Measurements from ENCODE around the gene PRODH.
"Not testable (repeated sequence)": the region's sequence is repeated elsewhere in the genome, so short reads cannot be mapped to it uniquely, and the experiment has no call there.

The PRODH gene

DNA sequence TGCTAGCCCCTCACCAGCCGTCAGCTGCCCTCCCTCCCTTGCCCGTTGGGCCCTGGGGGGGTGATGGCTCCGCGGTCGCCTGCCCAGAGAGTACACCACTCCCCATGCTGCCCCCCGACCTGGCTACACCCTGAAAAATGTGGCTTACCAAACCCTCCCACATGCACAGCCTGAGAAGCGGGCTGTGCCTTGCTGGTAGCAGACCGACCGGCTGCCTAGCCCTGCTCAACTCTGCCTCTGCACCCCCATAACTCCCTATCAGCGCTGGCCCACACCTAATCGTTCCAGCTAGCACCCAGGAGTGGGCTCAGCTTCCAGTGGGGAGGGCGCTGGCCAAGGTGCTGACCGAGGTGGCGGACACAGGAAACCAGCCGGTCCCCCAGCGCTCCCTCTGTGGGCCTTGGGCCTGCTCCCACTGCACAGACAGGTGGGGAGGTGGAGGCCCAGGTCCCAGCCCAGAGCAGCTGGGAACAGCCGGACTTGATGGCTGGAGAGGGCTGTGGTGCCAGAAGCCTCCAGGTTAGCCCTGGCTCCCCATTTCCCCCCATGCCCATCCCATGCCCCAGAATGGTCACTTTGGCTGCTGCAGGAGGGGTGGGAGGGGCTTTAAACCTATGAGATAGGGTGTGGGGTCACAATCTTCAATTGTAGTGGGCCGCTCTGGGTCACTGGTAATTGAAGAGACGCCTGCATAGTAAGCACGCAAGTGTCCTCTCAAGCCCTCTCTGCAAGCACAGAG lies 32.1 kb upstream of the PRODH start:
- DNase-seq = no peak

DNA sequence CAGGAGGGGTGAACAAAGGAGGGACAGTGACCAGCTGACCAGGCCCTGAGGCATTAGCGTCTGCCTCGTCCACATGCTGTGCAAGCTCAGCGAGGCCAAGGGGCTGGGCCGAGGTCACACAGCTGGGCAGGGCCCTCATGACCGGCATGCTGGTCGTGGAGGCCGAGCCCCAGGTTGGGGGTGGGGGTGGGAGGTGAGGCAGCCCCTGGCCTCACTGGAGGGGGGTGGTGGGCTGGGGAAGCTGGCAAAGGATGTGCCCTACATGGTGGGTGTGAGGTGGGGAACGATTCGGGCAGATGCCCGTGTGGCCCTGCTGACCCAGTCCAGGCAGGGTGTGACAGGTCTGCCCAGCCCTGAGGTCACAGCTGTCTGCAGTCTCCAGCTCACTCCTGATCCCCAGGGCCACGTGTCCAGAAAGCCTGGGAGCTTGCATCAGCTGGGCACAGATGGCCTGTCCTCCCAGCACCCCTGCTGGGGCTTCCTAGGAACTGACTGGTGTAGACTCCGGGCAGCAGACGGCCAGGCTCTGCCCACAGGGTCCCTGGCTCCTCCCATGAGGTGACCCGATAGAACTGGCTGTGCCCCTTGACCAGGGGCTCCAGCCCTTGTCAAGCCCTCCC lies 31.4 kb upstream of the PRODH start:
- peak in 1 of 2 experiments; percentile 11 for DNase-seq

GRCh38 chr22:18966748-18967147 lies 30.7 kb upstream of the PRODH start:
- DNase-seq = no peak

GRCh38 chr22:18965526-18966421 lies 29.7 kb upstream of the PRODH start:
- no peak for DNase-seq

- DNase-seq = not testable (repeated sequence)
These were observed 28.6 kb upstream of the PRODH start for GRCh38 chr22:18964501-18965265.

DNA sequence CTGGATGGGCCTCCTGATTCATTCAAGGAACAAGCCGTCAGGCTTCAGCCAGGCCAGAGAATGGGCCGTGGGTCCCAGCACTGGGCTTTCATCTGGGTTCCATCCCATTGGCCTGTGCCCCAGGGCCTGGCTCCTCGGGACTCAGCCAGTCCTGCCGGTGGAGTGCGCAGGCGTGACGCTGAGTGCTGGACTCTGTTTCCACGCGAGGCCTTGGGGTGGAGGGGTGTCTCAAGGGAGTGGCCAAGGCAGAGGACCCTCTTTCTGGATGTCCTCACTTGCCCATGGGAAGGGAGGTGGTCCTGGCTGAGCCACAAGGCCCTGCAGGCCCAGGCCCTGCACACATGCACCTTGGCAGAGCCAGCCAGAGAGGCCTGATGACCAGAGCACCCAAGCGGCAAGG lies 28.0 kb upstream of the PRODH start:
- DNase-seq = not testable (repeated sequence)

- no peak for DNase-seq
These were observed 26.2 kb upstream of the PRODH start for GRCh38 chr22:18962308-18962635.

DNA sequence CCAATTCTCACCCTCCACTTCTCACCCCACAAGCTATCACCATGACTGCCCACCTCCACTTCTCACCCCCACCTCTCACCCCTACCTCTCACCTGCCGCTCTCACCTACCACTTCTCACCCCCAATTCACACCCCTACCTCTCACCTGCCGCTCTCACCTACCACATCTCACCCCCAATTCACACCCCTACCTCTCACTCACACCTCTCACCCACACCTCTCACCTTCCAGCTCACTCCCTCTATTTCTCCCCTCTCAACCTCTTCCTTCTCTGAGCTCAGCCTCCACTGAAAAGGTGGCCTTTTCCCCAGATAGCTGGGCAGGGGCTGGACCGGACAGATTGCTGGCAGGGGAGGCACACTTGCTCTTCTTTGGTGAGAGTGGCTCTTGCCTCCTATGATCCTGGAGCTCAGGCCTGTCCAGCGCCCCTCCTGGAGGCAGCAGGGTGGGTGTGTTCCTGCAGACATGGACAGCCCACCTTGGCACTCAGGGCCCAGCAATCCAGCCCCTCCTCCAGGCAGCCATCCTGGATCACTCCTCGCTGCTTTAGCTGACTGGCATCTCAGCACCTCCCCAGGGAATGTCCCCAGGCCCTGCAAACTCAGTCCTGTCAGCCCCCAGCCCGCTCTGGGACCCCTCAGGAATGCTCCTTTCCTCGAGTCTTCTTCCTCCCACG lies 25.7 kb upstream of the PRODH start:
- DNase-seq = not testable (repeated sequence)

DNA sequence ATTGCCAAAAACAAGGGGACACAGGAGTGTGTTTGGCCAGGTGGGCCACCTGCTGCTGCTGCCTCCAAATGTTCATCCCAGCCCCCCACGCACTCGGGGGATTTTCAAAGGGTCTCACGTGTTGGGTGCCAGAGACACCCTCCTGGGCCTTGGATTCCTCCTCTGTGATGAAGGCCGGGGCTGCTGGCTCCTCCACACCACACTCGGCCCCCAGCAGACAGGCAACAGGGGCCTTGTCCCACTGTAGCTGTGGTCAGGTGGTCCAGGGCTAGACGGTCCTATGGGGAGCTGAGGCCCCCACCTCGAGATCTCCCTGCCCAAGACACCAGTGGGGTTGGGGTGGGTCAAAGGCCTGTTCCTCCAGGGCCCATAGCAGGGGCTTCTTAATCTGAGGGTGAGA lies 25.1 kb upstream of the PRODH start:
- not testable (repeated sequence) for DNase-seq

- not testable (repeated sequence) for DNase-seq
These were observed 24.2 kb upstream of the PRODH start for GRCh38 chr22:18960166-18960820.

DNA sequence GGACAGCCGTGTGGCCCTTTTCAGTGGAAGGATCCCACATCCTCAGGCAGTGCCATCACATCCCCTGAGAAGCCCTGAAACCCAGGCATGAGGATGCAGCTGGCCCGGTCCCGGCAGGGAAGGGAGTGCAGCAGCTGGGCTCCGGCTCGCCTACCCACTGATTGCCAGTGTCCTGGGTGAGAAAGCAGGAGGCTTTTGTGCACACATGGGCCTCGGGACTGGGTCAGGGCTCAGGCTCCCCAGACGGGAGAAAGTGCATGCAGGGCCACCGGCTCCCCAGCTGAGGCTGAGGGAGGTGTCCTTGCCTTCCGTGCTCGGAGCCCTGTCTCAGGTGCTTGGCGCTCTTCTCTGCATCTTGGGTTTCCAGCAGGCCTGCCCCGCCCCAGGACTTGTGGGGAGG lies 23.6 kb upstream of the PRODH start:
- DNase-seq = not testable (repeated sequence)

DNA sequence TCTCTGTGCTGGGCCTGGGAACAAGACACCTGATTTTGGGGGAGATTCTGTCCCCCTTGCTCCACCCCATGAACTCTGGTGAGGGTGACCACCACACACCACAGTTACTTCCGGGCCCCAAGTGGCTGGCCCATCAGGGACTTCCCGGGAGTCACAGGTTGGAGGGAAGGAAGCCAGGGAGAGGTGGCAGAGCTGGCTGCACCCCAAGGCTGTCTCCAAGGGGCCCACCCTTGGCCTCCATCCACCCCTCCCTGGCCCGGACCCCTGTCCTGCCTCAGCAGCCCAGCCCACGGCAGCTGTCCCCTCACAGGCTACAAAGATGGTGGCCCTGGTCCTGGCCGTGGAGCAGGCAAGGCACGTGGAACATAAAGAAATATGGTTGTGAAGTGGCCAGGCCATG lies 23.2 kb upstream of the PRODH start:
- not testable (repeated sequence) for DNase-seq

GRCh38 chr22:18958738-18959137 lies 22.6 kb upstream of the PRODH start:
- DNase-seq = not testable (repeated sequence)

DNA sequence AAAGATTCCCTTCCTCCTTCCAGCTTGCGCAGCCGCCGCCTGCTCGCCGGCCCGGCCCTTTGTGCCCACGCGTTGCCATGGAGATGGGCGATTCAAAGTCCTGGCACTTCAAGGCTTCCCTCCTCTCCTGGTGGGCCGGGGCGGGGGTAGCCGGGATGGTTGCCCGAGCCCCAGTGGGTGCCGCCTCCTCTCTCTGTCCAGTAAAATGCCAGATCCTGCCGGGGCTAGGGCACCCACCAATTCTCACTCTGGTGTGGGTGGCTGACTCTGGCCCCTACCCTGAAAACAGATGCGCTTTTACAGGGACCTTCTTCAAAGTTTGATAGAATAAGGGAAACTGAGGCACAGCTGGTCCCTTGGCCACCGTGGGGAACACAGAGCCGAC lies 22.2 kb upstream of the PRODH start:
- not testable (repeated sequence) for DNase-seq

GRCh38 chr22:18957621-18958320 lies 21.7 kb upstream of the PRODH start:
- not testable (repeated sequence) for DNase-seq

- not testable (repeated sequence) for DNase-seq
These were observed 20.9 kb upstream of the PRODH start for GRCh38 chr22:18956956-18957355.

DNA sequence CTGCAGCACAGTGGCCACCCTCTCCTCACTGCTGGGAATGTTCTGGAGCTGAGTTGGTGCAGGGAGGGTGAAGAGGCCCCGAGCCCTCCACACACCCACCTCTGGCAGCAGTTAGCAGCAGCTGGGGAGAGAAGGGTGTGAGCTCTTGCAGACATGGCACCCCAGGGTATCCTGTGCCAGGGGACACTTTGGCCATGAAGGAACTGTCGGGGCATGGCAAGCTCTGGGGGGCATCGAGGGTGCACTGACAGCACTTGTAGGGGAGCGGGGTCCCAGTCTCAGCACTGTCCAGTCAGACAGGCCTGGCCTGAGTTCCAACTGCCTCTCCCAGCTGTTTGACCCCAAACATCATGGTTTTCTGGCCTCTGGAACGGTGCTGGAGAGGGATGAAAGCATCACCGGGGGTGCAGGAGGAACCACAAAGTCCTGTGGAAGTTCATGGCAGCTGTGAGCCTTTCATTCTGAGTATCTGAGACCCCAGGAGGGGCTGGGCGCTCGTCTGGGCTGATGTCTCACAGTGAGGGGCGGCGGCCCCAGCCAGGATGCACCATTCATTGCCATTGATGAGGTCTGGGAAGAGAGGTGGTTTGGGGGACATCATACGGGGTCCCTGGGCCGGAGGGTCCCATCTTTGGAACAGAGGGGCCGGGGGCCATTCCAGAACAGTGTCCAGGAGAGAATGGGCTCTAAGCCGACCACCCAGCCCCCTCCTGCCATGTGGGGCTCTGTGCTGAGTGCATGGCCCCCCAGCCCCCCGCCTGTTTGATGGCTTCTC lies 20.2 kb upstream of the PRODH start:
- not testable (repeated sequence) for DNase-seq

DNA sequence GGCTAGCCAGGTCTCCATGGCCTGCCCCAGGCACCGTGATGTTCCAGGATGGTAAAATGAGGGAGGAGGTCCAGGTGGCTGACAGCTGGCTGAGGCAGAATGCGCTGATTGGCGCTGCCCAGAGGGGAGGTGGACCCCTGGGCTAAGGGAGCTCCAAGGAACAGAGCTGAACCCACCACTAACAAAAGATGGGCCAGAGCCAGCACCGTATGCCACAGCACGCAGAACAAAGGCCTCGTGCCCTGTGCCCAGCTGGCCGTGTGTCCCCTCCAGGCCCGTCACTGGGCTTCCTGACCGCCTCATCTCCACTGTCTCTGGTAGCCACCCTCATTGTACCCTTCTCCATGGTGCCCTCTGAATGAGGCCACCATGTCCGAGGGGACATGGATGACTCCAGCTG lies 19.6 kb upstream of the PRODH start:
- no peak for DNase-seq

GRCh38 chr22:18954990-18955571 lies 19.0 kb upstream of the PRODH start:
- no peak for DNase-seq

Data from SW 1271 (cell line).